ENCODE results near the gene MCF2L.

MCF2L gene

GRCh38 chr13:113119822-113120189, 150.8 kb downstream of the MCF2L start:
- no peak for DNase-seq

GRCh38 chr13:113120300-113121182, 151.5 kb downstream of the MCF2L start:
- no peak for DNase-seq

- no peak for DNase-seq
Measured at GRCh38 chr13:113121183-113121927, 152.3 kb downstream of the MCF2L start.

GRCh38 chr13:113121928-113122471, 153.0 kb downstream of the MCF2L start:
- DNase-seq: no peak

- no peak for DNase-seq
Measured at GRCh38 chr13:113122550-113123225, 153.7 kb downstream of the MCF2L start, which contains the start of gene F10. Gene F10 (plus strand): TSS chr13:113122799. CDS start chr13:113122856, 57 bp downstream.

- no peak for DNase-seq
Measured at GRCh38 chr13:113123226-113124201, 154.5 kb downstream of the MCF2L start.

- DNase-seq: no peak
Measured at GRCh38 chr13:113124211-113124970, 155.4 kb downstream of the MCF2L start.

GRCh38 chr13:113125506-113126264, 156.7 kb downstream of the MCF2L start:
- no peak for DNase-seq

GRCh38 chr13:113126265-113127150, 157.5 kb downstream of the MCF2L start:
- DNase-seq: no peak

GRCh38 chr13:113129480-113129879, 160.5 kb downstream of the MCF2L start:
- DNase-seq: no peak

- no peak for DNase-seq
Measured at GRCh38 chr13:113129921-113130750, 161.1 kb downstream of the MCF2L start.

- DNase-seq: no peak
Measured at GRCh38 chr13:113135281-113135760, 166.3 kb downstream of the MCF2L start.

GRCh38 chr13:113137691-113138298, 168.8 kb downstream of the MCF2L start:
- no peak for DNase-seq

GRCh38 chr13:113138792-113139551, 170.0 kb downstream of the MCF2L start:
- no peak for DNase-seq

GRCh38 chr13:113139577-113139976, 170.6 kb downstream of the MCF2L start:
- no peak for DNase-seq

GRCh38 chr13:113140677-113141600, 171.9 kb downstream of the MCF2L start:
- no peak for DNase-seq

All from T1000 (cell line).